Activated T-cell treated with anti-CD3 and anti-CD28 coated beads, Interleukin-2, amount 50 U/mL, for 72 hours (primary cell): Measurements from ENCODE around the gene CDH4. TPM values are rescaled to one million over a fixed set of nuclear protein-coding genes. Genes with fewer than 3 reads are reported as not detected.

Experiments used
- ATAC-seq, 2 donors: fragments of 150-1000 bp; cut with Tn5 transposase; replicated peaks in 1 of 2; 2 replicates each; pipeline ENCODE4 v1.10.0; 2021; ENCODE audit warnings: moderate library complexity in 2 of 2, mild to moderate bottlenecking in 1 of 2
- DNase-seq, 2 donors: peaks; one replicate each; pipeline ENCODE4 v3.0.0; 2021 to 2022; ENCODE audit warnings: mixed read lengths in 1 of 2
- H3K27ac Mint-ChIP-seq: one replicate; pipeline ENCODE4 v1.8.0; 2022; ENCODE audit warnings: mild to moderate bottlenecking, moderate library complexity, mixed read lengths
- H3K27me3 Mint-ChIP-seq: one replicate; pipeline ENCODE4 v1.8.0; 2022; ENCODE audit warnings: low read depth, mixed read lengths
- H3K36me3 Mint-ChIP-seq, 2 donors: one replicate each; pipeline ENCODE4 v1.8.0; 2022; ENCODE audit warnings: mixed read lengths in 2 of 2, mild to moderate bottlenecking in 1 of 2; ENCODE audit not compliant: insufficient read depth in 2 of 2
- H3K4me1 Mint-ChIP-seq: one replicate; pipeline ENCODE4 v1.8.0; 2022; ENCODE audit warnings: low read depth, mixed read lengths
- H3K4me3 Mint-ChIP-seq, 2 donors: one replicate each; pipeline ENCODE4 v1.8.0; 2022; ENCODE audit warnings: mild to moderate bottlenecking in 2 of 2, mixed read lengths in 2 of 2, moderate library complexity in 2 of 2
- H3K9me3 Mint-ChIP-seq, 2 donors: one replicate each; pipeline ENCODE4 v1.8.0; 2022; ENCODE audit warnings: mixed read lengths in 2 of 2
- total RNA-seq, 2 donors: library from RNA; stranded (reverse); gene quantifications; one replicate each; pipeline ENCODE4 v1.2.3, GENCODE V29; 2022

The CDH4 gene
- total RNA-seq, 2 donors from 2014 or later = 0.17 to 0.35 TPM

DNA sequence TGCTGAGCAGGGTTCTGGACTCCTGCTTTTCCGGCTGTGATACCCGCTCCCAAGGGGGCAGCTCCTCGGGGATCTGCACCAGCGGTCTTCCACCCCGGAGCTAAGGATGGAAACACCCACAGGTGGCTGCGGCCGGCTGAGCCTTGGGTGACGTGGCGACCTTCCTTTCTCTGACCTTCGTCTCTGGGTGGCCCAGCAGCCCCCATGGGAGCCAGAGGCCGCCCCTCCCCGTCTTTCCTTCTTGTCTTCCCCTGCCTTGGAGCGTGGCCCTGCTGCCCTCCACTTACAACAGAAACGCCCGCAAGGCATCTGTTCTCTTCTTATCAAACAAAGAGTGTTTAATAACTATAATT is 407.9 kb downstream of the CDH4 start:
- Mint-ChIP-seq H3K4me3 (no peak overlapping the region), H3K4me1 (no peaks in the 10 kb centered on the region), H3K27ac (no peak overlapping the region), H3K36me3 (no peaks in the 10 kb centered on the region), H3K9me3 (no peaks in the 10 kb centered on the region), H3K27me3 (no peaks in the 10 kb centered on the region)
- ATAC-seq (no peak), DNase-seq (no peak)

DNA sequence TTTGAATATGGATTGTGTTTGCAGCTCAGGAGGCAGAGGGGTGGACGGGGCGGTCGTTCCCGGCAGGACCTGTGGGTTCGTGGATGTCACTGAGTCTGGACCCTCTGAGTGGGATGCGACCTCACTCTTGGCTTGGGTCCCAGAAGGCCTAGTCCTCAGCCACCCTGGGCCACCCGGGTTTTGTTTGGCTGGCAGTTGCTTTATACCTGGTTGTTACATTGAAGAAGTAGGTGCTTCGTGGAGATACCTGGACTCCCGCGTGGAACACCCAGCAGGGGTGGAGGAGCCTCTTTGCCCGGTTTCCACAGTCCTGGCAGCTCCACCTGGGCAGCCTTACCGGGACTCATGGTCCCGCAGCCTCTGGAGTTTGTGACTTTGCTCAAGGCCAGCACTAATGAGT is 408.5 kb downstream of the CDH4 start:
- H3K27me3 Mint-ChIP-seq = no peaks in the 10 kb centered on the region
- DNase-seq = no peak
- no peak for ATAC-seq
- no peak overlapping the region for H3K4me3 Mint-ChIP-seq
- H3K36me3 Mint-ChIP-seq = no peaks in the 10 kb centered on the region
- no peak overlapping the region for H3K27ac Mint-ChIP-seq
- H3K9me3 Mint-ChIP-seq = no peaks in the 10 kb centered on the region
- no peaks in the 10 kb centered on the region for H3K4me1 Mint-ChIP-seq

DNA sequence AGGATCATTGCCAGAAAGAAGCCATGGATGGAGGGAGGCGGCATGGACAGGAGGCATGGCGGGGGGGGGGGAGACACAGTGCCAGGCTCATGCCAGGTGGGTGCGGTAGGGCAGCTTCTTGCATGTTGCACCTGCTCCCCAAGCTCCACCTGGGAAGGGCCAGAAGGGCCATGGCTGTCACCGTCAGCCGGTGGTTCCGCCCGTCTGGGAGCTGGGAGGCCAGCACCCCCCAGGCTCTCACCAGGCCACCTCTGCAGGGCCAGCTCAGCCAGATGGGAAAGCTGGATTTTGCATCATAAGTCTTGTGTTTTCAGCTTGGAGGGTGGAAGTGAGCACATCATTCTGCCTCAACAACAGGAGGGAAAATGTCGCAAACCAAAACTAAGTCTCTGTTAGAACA is 409.0 kb downstream of the CDH4 start:
- no peaks in the 10 kb centered on the region for H3K9me3 Mint-ChIP-seq
- H3K27me3 Mint-ChIP-seq = no peaks in the 10 kb centered on the region
- DNase-seq = no peak
- H3K27ac Mint-ChIP-seq = no peak overlapping the region
- no peaks in the 10 kb centered on the region for H3K4me1 Mint-ChIP-seq
- no peak for ATAC-seq
- H3K4me3 Mint-ChIP-seq = no peak overlapping the region
- H3K36me3 Mint-ChIP-seq = no peaks in the 10 kb centered on the region

DNA sequence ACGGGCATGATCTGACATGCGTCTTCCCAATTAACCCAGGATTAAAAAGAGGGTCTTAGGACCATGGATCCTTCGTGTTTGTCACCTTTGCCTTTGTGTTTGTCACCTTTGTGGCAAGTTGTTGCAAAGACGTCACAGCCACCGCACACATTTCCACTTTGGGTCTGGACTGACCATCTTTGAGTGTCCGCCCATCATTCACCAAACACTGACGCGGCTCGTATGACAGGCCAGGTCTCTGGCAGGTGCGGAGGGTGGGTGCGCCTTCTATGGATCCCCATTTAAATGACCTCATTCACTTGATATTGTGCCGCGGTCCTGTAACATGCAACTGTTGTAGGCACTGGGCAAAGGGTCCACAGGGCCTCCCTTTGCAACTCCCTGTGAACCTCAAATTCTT is 409.5 kb downstream of the CDH4 start:
- ATAC-seq (no peak), DNase-seq (no peak)
- no peak overlapping the region for H3K27ac Mint-ChIP-seq
- H3K9me3 Mint-ChIP-seq = no peaks in the 10 kb centered on the region
- H3K27me3 Mint-ChIP-seq = no peaks in the 10 kb centered on the region
- no peaks in the 10 kb centered on the region for H3K36me3 Mint-ChIP-seq
- no peak overlapping the region for H3K4me3 Mint-ChIP-seq
- no peaks in the 10 kb centered on the region for H3K4me1 Mint-ChIP-seq

DNA sequence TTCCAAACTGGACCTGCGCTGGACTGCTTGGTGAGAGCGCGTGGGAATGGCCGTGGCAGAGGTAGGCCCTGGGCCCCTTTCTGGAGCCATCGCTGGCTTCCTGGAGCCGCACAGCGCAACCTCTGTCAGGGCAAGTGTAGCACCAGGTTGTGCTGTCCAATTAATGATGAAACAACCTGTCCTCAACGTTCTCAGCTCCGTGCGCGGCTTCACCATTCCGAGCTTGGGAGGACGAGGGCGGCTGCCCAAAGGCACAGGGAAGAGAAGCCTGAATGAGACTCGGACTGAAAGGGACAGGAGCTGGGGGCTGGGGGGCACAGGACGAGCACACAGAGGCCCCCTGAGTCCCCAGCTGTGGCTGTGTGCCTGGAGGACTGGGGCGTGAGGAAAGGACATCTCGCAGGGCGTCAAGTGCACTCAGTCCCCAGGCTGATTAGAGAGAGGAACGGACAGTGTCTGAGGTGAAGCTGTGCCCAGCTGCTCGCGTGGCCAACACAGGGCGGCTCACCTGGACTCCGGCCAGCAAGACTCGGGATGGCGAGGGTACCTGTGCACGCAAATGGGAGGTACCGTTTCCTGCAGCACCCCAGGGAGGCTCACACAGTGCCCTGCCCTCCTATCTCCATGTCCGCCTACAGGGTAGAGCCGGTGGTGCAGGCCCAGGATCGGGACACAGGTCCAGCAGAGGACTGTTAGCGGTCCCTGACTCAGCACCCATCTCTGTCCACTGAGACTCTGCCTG is 410.3 kb downstream of the CDH4 start:
- ATAC-seq (no peak), DNase-seq (no peak)
- H3K27ac Mint-ChIP-seq = no peak overlapping the region
- H3K36me3 Mint-ChIP-seq = no peaks in the 10 kb centered on the region
- no peaks in the 10 kb centered on the region for H3K4me1 Mint-ChIP-seq
- no peaks in the 10 kb centered on the region for H3K9me3 Mint-ChIP-seq
- H3K27me3 Mint-ChIP-seq = no peaks in the 10 kb centered on the region
- H3K4me3 Mint-ChIP-seq = no peak overlapping the region

DNA sequence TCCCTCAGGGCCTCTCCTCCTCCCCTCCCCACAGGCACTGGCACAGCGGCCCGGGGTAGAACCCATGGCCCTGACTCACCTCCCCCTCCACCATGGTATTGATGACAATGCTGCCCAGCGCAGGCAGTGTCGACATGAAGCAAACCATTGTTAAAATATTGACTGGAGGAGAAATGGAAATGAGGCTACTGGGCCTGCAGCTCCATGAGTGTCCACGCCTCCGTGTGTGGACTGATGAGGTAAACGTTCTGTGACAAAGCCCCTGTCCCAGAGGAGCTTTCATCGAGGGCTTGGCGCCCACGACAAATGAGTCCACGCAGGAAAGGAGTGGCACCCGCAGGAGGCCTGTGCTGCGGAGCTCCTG is 410.9 kb downstream of the CDH4 start:
- Mint-ChIP-seq H3K27ac (no peak overlapping the region), H3K4me3 (no peak overlapping the region), H3K4me1 (no peaks in the 10 kb centered on the region), H3K36me3 (no peaks in the 10 kb centered on the region), H3K27me3 (no peaks in the 10 kb centered on the region), H3K9me3 (no peaks in the 10 kb centered on the region)
- no peak for ATAC-seq
- DNase-seq = no peak

DNA sequence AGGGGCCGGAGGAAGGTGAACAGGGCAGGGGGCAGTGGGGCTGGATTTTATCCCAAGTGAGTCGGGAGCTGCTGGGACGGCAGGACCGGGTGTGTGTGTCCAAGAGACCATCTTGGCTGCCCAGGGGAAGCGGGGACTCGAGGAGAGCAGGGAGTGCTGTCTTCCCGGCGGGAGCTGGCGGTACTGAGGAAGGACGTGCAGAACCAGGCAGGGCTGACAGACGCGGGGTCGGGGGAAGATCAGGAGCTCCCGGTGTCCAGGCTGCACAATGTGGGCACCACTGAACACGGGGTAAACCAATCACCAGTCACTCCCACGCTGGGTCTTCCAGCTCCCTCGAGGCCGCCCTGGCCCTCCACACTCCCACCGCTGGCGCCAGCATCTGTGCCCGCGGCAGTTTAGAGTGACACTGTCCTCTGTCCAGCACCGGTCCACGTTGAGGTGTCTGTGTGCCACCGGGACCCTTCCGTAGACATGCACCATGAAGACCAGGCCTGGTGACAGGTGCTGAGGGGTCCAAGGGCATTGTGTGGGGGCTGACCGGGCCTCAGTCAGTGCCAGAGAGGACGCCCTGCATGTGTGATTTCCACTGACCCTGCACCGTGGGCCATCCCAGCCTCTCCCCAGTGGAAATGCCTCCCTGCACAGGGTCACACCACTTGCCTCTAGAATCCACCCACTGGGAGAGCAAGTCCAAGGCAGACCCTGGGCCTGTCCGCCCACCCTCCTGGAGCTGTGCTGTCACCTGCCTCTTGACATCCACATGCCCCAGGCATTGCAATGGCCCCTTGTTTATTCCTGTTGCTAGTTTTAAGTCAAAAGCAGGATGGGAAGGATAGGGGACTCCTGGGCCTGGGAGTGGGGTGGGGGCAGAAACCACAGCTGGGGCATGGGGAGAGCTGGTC is 411.7 kb downstream of the CDH4 start:
- Mint-ChIP-seq H3K9me3 (no peaks in the 10 kb centered on the region), H3K36me3 (no peaks in the 10 kb centered on the region), H3K4me3 (no peak overlapping the region), H3K27ac (no peak overlapping the region), H3K27me3 (no peaks in the 10 kb centered on the region), H3K4me1 (no peaks in the 10 kb centered on the region)
- ATAC-seq (no peak), DNase-seq (no peak)

DNA sequence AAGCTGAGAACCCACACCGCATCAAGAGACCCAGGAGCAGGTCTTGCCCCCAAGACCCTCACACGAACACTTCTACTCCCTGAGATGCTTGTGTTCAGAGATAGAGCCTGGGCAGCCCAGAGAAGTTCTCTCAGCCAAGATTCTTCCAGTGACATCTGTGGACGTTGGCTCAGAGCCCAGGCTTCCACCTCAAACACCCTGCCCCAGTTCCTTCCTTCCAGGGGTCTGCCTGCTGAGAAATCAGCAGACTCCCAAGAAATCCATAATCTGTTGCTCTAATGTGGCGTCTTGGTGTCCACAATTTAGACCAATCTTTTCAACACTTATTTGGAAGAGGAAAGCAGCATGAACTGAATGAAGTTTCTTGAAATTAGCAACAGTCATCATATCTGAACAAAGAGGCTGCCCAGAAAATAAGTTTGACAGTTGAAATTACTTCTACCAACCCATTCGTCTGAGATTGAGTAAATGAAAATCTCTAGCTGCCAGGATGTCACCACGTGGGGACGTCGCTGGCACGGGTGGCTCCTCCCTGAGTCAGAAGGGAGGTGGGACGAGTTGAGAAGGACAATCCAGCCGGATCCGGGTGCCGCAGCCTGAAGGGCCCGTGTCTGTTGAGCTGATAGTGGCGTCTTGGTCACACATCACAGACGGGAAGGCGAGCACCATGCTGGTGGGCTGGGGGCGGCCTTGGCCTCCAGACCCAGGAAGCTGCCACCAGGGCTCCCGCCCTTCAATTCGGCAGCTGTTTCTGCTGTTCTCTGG is 412.7 kb downstream of the CDH4 start:
- H3K4me1 Mint-ChIP-seq = no peaks in the 10 kb centered on the region
- no peaks in the 10 kb centered on the region for H3K36me3 Mint-ChIP-seq
- no peaks in the 10 kb centered on the region for H3K27me3 Mint-ChIP-seq
- H3K27ac Mint-ChIP-seq = no peak overlapping the region
- ATAC-seq = no peak
- DNase-seq = no peak
- H3K9me3 Mint-ChIP-seq = no peaks in the 10 kb centered on the region
- H3K4me3 Mint-ChIP-seq = no peak overlapping the region

DNA sequence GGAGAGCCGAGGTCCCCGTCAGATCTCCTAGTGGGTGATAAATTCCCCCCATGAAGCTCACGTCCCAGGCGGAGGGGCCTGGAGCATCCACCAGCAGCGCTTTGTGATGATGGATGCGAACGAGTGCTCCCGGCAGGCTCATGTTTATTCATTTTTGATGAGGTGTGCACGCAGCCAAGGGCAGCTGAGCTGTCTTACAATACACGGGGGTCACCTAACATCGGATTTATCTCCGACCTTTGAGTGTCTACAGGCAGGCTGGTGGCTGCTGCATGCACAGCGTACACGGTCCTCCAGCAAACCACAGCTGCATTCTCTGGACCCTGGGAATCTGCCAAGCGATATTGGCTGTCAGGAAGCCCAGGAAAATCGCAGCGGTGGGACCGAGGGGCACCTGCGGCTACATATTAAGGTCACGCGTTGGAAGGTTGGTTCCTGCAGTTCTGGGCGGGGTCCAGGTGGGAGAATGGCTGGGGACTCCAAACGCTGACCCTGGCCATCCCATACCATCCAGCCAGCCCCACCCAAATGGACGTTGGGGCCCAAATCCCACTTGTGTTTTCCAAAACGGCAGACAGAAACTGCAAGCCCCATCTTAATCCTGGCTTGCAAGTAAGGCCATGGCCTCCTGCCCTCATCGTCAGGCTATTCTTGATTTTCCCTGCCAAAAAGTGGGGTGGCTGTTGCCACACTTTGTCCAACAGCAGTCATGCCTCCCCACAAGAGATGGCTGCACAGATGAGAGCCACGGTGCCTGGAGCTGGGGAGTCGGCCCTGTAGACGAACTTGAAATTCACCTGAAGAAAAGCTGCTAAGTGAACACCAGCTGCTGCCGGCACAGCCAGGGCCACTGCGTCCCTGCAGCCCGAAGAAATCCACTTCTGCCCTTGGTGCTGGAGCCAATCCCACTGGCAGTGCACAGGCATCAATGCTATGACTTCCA is 413.7 kb downstream of the CDH4 start:
- Mint-ChIP-seq H3K27ac (no peak overlapping the region), H3K4me3 (no peak overlapping the region), H3K9me3 (no peaks in the 10 kb centered on the region), H3K27me3 (no peaks in the 10 kb centered on the region), H3K36me3 (no peaks in the 10 kb centered on the region), H3K4me1 (no peaks in the 10 kb centered on the region)
- ATAC-seq (no peak), DNase-seq (no peak)

DNA sequence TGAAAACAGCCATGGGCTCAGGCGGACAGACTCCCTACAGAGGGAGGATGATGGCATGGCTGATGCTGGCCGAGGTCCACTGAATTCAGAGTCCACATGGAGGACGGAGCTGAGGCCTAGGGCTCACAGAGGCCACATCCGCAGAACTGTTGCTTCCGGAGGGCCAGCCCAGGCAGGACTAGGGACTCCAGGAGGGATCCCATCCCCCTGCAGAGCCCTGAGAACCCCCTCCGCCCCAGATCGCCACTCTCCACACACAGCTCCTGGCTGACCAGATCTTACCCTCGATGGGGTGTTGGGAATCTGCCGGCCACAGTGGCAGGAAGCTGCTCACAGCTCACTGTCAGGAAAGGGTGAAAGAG is 414.4 kb downstream of the CDH4 start:
- Mint-ChIP-seq H3K9me3 (peaks cover 0 to 2% of the 10 kb centered on the region in 2 donors), H3K27me3 (no peaks in the 10 kb centered on the region)

DNA sequence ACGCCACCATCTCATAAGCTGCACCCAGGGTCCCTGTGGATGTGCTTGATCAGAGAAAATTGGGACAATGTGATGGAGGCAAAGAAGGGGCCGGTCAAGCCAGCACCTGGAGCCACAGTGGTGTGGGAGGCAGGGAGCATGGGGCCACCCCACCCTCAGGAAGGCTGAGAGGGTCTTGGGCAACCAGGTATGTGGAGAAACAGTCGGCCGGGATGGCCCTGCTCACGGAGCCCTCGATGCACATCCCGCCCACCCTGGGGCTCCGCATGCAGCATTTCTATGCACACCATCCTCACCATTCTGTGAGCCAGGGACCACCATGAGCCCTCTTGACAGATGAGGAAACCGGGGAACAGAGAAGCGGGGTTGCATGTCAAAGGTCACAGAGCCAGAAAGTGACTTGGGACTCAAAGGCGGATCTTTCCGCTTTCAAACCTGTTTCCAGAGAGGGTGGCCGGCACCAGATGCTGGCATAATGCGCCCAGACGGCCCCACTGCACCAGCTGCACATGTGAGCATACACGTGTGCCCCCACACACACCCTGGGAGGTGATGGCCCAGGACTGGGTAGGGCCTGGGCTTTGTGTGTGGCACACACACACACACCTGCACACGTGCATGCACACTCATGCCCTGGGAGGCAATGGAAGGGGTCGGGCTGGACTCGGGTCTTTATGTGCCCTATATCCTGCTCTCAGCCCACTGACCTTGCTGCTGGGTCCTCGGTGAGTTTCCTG is 415.2 kb downstream of the CDH4 start:
- DNase-seq (no peak), ATAC-seq (no peak)
- no peaks in the 10 kb centered on the region for H3K4me1 Mint-ChIP-seq
- H3K9me3 Mint-ChIP-seq = peaks cover 2 to 3% of the 10 kb centered on the region in 2 donors
- no peaks in the 10 kb centered on the region for H3K27me3 Mint-ChIP-seq
- H3K36me3 Mint-ChIP-seq = no peaks in the 10 kb centered on the region
- H3K4me3 Mint-ChIP-seq = no peak overlapping the region
- no peak overlapping the region for H3K27ac Mint-ChIP-seq

More for the DNA sequence above, 414.4 kb downstream of the CDH4 start:
- no peak for DNase-seq
- Mint-ChIP-seq H3K27ac (no peak overlapping the region), H3K4me1 (no peaks in the 10 kb centered on the region), H3K36me3 (no peaks in the 10 kb centered on the region), H3K4me3 (no peak overlapping the region)
- ATAC-seq = no peak

DNA sequence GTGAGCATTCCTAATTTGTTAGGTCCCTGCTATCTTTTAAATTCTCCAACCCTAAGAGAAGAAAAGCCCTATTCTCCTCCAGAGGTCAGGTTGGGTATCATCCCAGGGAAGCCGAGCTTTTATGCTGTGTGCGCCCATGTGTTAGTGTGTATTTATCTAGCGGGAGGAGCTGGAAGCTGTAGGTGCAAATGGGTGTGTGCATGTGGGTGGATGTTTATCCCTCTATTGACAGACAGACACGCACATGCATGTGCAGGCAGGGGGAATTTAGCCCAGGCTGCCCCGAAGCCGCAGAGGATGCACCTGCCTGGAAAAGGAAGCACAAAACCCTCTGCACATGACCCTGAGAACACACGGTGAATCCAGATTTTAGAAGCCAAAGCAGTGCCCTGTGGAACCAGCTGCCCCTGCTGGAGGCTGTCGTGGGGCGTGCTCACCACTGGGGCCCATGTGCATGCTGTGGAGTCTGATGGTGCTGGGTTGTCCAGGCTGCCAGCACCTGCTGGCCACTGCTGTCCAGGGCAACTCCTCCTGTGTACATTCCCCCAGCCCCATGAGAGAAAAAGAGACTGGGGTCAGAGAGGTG is 416.1 kb downstream of the CDH4 start:
- no peak overlapping the region for H3K27ac Mint-ChIP-seq
- H3K9me3 Mint-ChIP-seq = peaks cover 2 to 3% of the 10 kb centered on the region in 2 donors
- no peak overlapping the region for H3K4me3 Mint-ChIP-seq
- DNase-seq (no peak), ATAC-seq (no peak)
- no peaks in the 10 kb centered on the region for H3K27me3 Mint-ChIP-seq
- no peaks in the 10 kb centered on the region for H3K36me3 Mint-ChIP-seq
- no peaks in the 10 kb centered on the region for H3K4me1 Mint-ChIP-seq
